EH (cell line): Measurements from ENCODE around the gene SYCP3.
"Not testable (repeated sequence)": the region's sequence is repeated elsewhere in the genome, so short reads cannot be mapped to it uniquely, and the experiment has no call there.

Source experiments
- DNase-seq: peaks from one replicate; pipeline ENCODE4 v3.0.0-alpha.2; 2015; ENCODE audit warnings: low read depth

Gene SYCP3

DNA sequence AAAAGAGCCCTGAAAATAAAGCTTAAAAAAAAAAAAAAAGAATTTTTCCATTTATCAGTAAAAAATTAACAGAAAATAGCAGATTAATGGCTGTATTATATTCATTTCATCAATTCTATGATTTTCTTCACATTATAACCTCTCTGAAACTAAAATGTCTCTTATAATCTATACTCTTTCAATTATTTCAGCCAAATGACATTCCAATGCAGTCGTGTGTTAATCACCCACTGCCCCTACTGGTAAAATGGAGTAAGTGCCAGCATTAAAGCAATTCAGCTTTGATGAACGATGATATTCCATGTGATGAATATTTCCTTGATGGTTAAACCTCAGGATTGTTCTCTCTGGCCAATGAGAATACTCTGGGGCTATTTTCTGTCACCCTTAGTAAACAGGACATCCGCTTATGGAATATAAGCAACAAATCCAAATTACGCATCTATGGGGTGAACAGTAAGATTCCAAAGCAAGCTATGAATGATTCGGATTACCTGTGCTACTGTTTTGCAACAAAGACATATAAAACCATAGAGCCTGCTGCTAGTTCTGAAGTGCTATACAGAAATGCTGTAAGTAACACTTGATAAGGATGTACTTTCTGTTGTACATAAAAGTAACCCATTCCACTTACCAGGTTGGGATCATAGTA, 20.3 kb upstream of the SYCP3 start:
- peak; percentile 44 for DNase-seq

DNA sequence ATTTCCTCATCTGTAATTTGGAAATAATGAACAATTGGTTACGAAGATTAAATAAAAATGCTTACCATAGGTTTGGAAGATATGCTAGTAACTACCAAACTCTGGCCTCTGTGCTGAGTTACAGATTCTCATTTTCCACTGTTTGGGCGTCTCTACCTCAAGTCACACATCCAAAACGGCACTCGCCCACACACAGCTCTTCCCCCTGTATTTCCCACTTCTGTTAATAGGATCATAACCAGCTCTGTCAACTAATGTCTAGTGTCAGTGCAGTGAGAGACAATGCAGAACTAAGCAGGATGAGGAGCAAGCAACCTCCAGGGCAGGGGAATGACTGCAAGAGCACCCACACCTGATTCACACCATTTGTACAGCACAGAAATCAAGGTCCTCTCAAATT, 10.9 kb upstream of the SYCP3 start:
- DNase-seq = no peak

DNA sequence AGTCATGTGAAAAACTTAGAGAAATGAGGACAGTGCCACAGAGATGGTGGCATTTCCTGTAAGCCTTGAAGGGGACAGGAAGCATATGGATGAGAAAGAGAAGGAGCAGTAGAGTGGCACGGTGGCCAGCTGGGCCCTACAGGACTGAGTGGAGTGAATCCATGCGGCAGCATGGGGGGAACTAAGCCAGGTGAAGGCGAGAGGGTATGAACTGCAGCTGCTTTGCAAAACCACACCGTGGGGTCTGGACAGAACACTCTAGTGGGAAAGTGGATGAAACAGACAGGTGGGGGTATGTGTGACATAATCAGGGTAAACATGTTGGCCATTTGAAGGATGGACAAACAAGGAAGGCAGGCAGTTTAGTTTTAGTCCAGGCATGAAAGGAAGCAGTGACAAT, 10.4 kb upstream of the SYCP3 start:
- DNase-seq = no peak

DNA sequence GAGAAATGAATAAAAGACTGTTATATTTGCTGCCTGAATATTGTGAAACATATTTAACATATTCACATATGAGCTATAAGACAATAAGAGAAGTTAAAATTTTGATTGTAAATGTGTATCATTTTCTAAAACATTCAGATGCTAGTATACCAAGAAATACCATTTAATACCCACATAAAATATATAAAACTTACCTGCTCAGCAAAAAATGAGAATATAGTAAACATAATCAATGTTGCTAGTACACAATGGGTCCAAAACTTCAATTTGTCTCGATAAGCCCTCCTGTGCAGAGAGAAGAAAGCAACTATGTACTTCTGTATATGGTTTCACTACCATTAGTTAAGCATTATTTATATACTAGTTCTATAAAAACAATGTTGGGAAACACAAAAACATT, 9.6 kb upstream of the SYCP3 start:
- DNase-seq = no peak

DNA sequence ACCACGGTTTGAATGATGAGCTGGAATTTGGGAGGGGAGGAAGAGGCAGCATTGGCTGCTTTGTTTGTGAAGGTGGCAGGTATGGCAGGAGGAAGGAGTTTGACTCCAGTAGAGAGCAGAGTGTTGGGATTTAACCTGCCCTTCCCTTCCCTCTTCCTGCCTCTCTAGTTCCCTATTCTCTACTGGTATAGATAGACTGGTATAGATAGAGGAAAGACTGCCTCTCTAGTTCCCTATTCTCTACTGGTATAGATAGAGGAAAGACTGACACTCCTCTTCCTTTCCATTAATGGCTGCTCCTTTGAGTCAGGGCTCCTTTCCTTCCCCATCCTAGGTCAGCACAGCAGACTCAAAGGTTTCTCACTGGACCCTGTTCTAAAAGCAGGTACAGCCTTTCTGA, 8.4 kb upstream of the SYCP3 start:
- no peak for DNase-seq

DNA sequence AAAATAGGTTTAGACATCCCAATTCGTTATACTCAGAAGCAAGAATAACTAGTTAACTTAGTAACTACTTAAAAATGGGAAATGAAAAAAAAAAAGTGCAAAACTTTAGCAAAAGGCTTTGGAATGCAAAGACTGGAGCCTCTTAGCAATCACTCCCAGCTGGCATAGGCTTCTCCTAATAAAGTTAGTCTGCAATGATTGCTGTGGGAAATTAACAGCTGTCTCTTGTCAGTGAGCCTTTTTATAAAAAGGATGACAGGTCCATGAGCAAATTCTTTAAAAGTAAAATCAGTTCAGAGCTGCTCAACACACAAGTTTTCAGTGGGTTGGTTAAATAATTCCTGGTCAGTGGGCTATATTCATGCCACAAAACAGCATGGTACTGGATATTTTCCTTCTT, 7.4 kb upstream of the SYCP3 start:
- DNase-seq = peak; percentile 6

DNA sequence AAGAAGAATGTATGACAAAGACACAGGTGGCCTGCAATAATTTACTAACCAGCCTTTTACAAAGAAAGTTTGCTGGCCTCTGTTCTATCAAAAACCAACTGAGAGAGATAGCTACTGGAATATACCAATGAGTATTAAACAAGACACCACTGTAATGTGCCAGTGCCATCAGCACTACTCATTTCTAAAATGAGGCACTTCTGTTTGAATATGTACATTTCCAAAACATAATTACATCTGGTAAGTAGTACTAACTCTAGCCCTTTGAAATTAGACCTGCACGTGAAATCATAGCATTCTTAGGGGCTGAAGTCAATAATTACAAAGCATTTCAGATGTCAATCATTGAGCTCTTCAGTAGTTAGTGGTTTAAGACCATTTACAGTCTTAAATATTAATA, 6.9 kb upstream of the SYCP3 start:
- no peak for DNase-seq

DNA sequence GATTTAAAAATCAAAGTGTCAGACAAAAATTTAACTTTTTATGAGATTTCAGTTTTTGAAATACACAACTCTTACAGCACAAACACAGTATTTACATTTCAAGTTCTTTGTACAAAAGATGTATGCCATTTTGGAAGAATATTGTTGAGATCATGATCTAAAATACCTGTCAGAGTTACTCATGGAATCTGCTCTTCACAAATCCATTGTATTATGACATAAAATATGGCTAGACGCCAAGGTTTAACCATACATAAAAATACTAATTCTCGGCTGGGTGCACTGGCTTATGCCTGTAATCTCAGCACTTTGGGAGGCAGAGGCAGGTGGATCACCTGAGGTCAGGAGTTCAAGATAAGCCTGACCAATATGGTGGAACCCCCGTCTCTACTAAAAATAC, 6.2 kb upstream of the SYCP3 start:
- DNase-seq = no peak

DNA sequence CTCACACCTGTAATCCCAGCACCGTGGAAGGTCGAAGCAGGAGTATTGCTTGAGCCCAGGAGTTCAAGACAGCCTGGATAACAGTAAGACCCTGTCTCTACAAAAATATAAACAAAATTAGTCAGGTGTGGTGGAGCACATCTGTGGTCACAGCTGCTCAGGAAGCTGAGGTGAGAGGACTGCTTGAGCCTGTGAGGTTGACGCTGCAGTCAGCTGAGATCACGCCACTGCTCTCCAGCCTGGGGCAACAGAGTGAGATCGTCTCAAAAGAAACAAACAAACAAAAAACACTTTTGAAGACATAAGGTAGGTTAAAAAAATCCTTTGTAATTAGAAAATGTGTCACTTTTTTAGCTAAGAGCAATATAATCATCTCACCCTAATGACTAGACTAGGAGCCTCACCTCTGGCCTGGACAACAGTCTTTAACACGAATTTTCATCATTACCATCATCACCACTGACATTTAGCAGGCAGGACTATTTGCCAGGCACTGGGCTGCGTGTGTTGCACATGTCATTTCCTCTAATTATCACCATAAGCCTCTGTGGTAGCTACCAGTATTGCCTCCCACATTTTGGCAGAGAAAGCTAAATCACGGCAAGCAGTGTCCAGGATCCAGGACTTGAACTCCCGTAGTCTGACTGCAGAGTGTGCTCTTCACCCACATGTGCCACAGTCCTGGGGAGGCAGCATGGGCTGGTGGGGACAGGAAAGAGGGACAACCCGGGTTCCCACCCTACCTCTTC, 4.6 kb upstream of the SYCP3 start:
- DNase-seq = no peak

DNA sequence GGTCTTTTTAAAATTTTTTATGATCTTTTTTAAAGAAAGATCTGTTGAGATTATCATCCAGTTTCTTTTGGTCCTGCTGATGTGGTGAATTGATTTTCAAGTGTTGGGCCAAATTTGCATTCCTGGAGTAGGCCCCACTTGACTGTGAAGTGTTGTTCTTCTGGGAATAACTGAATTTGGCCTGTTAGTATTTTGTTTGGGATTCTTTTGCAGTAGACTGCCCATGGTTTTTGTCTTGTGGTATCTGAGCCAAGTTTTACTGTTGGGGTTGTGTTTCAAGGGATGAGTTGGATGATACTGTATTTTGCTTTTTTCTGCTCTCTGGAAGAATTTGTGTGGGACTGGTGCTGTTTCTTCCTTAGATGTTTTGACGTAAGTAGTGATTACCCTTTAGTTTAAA, 4.0 kb upstream of the SYCP3 start:
- no peak for DNase-seq

DNA sequence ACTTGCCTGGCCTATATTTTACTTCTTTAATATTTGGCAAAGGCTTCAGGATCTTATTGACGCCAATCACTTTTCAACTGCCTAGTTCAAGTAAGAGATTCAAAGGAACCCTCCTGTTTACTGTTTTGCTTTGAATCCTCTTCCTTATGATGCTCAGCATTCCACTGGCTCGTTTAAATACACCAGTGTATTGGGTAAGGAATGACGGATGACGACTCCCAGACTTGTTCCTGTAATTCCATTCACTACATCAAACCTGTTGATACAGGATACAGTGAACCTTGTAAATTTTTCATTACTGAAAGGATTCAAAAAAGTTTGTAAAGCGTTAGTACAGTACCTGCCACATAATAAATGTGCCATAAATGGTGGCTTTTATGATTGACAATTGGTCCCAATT, 1.7 kb upstream of the SYCP3 start:
- no peak for DNase-seq

DNA sequence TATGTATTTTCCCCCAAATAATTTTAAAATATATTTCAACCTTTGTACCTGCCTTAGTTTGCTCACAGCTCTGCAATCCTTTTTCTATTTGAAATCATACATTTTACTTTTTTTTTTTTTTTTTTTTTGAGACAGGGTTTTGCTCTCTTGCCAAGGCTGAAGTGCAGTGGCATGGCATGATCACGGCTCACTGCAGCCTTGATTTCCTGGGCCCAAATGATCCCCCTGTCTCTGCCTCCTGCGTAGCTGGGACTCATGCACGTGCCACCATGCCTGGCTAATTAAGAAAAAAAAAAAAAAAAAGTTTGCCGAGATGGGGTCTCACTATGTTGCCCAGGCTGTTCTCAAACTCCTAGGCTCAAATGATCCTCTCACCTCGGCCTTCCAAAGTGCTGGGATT, 1.3 kb upstream of the SYCP3 start:
- no peak for DNase-seq

DNA sequence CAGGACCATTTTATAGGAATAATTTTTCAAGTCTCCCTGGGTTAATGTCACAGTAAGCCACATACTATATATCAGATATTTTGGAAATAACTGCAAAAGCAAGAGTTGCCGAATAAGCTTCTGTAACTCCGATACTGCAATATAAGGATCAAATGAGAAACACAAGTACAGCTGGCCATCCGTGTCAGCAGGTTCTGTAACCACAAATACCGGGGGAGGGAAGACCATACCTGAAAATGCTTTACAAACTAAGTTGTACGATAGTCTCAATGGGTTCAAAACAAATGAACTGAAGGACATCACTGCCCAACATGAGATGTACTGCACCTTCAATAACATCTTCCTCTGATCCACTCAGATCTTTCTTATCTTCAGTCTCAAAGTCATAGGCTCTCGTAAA, 1.8 kb downstream of the SYCP3 start:
- no peak for DNase-seq

DNA sequence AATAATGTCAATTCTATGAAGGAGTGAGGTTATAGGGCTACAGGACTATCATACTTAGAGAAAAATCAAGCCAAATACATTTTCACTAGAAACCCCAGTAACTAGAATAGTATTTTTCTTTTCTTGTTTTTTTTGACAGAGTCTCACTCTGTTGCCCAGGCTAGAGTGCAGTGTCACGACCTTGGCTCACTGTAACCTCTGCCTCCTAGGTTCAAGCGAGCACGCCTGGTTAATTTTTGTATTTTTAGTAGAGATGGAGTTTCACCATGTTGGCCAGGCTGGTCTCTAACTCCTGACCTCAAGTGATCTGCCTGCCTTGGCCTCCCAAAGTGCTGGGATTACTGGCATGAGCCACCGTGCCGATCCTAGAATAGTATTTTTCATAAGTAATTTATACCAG, 4.8 kb downstream of the SYCP3 start:
- not testable (repeated sequence) for DNase-seq

DNA sequence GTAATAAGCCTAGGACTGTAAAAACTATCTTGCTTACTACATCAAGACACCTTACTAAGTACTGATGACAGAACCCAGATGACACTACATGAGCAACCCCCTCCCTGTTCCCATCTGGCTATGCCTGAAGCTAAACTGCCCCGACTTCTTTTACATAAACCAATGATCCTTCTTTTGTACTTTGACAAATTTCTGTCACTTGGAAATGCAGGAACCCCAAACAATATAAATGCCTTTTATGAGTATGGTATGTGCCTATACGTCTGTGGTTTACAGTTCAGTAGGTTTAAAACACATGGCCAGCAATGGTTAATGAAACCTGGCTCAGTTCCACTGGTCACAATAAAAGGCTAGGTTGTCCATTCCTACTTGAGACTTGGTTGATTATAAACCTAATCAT, 6.1 kb downstream of the SYCP3 start:
- no peak for DNase-seq

DNA sequence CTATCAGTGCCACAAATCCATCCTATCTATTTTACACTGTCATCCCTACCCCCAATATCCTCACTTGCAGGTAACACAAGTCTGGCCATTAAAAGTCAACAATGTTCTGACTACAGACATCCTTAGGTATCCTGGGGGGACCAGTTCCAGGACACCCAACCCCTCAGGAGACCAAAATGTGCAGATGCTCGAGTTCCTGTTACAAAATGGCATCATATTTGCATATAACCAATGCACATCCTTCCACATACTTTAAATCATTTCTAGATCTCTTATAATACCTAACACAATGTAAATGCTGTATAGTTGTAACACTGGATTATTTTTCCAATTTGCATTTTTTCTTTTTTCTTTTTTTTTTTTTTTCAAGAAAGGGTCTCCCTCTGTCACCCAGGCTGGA, 6.9 kb downstream of the SYCP3 start:
- no peak for DNase-seq

DNA sequence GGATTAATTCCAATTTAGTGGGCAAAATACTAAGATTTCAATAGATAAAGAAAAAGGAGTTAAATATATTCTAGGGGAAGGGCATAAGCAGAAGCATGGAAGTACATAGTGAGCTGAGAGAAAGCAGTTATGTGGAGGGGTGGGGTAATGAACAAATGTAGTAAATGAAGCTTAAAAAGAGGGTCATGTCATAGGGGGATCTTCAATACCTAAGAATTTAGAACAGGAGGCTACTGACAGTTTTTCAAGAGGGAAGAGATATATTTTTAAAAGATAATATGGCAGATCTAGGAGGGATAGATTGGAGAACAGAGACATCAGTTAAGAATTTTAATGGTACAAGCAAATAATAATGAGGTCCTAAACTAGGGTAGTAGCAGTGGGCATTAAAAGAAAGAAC, 9.4 kb downstream of the SYCP3 start:
- no peak for DNase-seq

DNA sequence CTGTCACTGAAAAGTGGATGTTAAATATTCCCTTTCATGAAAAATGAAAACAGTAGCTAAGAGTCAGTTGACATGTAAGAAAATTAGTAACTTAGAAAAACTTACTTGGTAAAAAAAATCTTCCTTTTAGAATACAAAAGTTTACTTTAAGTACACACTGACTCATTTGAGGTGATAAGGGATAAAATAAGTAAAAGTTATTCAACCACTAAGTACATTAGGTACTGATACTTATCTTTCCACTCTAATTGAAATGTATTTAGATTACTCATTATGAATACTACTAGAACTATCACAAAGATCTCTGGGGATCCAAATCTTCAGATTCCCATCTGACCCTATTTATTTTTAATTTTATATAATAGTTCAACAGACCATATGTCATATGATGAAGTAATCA, 12.2 kb downstream of the SYCP3 start:
- DNase-seq = peak; percentile 4

DNA sequence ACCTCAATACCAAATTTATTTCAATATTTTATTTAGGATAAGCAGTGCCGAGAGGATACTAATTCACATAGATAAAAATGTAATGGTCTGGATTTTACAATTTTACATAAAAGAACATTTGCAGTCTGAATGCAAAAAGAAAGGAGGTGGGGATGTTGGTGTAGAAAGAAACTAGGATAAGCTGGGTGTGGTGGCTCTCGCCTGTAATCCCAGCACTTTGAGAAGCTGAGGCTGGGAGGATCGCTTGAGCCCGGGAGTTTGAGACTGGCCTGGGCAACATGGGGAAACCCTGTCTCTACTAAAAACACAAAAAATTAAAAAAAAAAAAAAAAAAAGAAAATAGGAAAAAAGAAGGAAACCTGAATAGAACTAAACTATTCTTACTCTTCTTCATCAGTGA, 16.9 kb downstream of the SYCP3 start:
- no peak for DNase-seq

DNA sequence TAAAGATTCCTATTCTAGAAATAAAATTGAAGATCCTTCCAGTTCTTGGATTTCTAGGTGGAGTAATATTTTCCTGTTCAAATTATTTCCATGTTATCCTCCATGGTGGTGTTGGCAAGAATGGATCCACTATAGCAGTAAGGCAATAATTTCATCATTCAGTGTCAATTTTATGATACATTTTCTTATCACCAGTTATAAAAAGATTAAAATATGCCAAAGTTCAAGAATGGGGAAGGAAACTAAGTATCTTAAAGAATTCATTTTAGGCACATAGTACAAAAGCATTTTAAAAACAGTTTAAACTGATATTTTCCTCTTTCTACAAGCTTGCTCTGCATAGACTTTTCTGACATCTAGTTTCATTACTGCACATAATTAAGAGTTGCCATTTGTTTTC, 19.1 kb downstream of the SYCP3 start:
- no peak for DNase-seq

DNA sequence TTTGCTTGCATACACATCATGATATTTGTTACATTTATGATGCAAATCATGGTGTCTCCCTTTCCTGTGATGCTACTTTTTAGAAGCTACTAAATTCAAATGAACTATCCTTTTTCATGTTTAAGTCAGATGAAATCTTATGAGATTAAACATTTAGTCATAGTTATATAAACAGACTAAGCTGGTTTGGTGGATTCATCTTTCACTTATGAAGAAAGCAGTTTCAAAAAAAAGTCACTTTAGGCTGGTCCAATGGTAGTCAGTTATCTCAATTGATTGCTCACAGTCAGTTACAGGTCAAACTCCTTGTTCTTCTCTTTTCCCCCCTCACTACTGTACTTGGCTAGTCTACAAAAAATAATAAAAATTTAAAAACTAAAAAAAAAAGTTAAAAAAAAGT, 19.7 kb downstream of the SYCP3 start:
- DNase-seq = peak; percentile 19

DNA sequence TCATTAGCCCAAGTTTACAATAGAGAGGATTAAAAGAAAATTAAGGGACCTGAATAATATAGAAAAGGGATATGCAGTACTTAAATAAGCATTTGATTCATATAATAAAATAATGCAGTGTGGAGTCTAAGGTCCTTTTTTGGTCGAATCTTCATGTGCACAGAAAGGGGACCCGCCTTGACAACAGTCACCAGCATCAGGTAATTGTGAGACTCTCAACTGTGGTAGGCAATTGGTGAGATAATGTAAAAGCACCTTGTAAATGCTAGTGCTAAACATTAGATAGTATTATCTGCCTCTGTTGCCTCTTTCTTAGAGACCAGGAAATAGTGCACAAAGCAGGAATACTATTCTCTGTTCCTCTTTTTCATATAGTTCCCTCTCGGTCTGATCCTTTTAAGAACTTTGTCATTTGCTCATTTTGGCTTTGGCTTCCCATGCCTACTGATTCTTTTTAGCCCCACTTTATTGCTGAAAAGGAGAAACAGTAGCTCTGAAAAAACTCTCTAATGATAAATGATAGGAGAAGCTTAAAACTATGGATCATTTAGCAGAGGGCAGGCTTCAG, 24.3 kb downstream of the SYCP3 start:
- no peak for DNase-seq

DNA sequence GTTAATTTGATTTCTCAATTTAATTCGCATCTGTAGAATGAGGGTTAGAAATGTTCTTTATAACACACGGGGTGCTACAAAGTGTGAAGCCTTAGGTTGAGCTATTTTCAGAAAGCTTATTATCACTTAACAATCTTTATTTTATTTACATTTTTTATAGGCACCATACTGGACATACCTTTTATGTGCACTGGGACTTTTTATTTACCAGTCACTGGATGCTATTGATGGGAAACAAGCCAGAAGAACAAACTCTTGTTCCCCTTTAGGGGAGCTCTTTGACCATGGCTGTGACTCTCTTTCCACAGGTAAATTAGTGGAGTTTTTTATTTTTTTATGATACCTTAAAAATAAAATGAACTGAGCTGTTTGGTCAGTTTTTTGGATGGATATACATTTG, 25.3 kb downstream of the SYCP3 start:
- no peak for DNase-seq
